GM12875 (cell line): ENCODE data around the gene PIEZO1.

ENCODE experiments used
- H3K4me3 ChIP-seq: one replicate; pipeline ENCODE4 v1.5.1; 2011; ENCODE audit warnings: low read depth, low read length, control low read depth
- TF ChIP-seq, protein P1 (sequence below): IDR thresholded peaks from 2 replicates; pipeline ENCODE4 v1.5.1; 2011; ENCODE audit warnings: low read depth, mild to moderate bottlenecking, control low read depth, inconsistent platforms, low read length, moderate library complexity, borderline replicate concordance; ENCODE audit not compliant: insufficient read depth

The PIEZO1 gene

GRCh38 chr16:88723911-88724310, 61.1 kb downstream of the PIEZO1 start:
- TF ChIP-seq, protein P1, sequence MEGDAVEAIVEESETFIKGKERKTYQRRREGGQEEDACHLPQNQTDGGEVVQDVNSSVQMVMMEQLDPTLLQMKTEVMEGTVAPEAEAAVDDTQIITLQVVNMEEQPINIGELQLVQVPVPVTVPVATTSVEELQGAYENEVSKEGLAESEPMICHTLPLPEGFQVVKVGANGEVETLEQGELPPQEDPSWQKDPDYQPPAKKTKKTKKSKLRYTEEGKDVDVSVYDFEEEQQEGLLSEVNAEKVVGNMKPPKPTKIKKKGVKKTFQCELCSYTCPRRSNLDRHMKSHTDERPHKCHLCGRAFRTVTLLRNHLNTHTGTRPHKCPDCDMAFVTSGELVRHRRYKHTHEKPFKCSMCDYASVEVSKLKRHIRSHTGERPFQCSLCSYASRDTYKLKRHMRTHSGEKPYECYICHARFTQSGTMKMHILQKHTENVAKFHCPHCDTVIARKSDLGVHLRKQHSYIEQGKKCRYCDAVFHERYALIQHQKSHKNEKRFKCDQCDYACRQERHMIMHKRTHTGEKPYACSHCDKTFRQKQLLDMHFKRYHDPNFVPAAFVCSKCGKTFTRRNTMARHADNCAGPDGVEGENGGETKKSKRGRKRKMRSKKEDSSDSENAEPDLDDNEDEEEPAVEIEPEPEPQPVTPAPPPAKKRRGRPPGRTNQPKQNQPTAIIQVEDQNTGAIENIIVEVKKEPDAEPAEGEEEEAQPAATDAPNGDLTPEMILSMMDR: no peak

DNA sequence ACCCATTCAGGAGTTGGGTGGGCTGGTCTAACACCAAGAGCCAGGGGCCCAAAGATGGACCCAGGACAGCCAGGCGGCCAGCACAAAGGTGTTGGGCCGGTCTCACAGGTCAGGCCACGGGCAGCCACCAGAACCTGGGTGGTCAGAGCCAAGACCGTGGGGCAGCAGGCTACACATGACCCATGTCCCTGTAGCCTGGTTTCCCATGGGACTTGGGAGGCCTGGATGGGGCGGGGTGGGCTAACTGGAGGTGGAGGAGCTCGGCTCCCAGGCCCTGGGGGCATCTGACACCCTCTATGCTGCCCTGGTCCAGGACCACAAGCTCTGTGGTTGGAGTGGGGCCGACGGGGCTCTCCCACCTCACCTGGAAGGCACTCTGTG, 61.5 kb downstream of the PIEZO1 start:
- TF ChIP-seq, protein P1: no peak
- H3K4me3 ChIP-seq: no peak overlapping the region

More at GRCh38 chr16:88723911-88724310, 61.1 kb downstream of the PIEZO1 start:
- no peak overlapping the region for H3K4me3 ChIP-seq

DNA sequence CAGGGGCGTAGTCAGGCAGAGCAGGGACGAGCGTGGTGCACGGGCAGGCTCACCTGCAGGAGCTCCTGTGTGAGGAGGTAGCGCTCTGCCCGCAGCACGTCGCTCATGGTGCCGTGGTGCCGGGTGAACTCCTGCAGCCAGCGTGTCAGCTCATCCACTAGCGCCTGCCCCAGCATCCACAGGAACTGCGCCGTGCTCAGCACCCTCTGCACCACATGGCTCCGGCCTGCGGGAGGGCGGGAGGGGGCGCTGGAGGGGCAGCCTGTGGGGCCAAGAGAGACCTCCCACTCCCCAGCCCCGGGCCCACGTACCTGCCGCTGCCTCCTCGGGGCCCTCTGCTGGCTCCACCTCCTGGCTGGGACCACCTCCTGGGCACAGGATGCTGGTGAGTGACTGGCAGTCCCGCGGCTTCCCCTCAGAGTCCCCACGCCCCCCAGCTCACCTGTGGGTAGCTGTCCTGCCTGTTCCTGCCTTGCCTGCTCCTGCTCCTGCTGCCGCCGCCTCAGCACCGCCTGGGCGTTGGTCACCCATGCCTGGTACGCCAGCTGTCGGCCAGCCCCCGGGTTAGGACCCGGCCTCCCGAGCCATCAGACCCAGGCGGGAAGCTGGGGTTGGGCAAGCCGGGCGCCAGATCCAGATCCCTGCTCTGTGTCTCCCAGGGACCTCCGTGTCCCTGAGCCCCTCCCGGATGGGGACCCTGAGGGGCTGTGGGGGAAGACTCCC, 62.1 kb downstream of the PIEZO1 start:
- TF ChIP-seq, protein P1: no peak
- no peak overlapping the region for H3K4me3 ChIP-seq

DNA sequence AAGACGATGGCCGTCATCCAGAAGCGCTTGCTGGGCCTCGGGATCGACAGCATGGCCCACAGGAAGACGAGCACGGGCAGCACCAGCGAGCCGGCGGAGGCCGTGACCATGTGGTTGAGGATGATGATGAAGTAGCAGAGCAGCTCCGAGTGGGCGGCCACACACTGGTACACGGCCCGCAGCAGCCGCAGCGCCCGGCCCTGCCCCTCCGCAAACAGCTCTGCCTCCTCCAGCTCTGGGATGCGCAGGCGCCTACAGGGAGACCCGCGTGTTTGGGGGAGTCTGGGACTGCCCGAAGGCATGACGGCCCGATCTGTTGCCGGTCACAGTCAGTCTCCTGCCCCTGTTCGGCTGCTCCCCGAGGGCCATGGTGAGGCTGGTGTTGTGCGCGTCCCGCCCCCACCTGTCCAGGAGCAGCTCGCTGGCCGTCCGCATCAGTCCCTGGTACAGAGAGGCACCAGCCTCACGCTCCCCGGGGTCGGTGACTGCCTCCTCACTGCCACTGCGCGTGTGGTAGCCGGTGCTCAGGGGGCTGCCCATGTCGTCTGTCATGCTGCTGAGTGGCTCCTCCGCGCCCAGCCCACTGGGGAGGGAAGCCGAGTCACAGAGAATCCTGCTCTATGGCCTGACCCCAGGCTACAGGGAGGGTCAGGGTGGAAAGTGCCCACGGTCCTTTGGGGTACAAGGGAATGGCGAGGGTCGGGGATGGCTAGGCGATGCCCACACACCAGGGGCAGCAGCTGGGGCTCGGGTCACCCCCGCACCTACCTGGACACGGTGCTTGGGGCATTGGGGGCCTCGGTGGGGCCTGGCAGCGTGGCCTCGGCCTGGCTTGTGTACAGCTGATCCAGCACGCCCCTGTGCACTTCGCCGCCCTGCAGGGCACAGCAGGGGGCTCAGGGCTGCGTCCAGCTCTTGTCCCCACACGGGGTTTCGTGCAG, 62.9 kb downstream of the PIEZO1 start:
- no peak overlapping the region for H3K4me3 ChIP-seq
- TF ChIP-seq, protein P1: no peak

- TF ChIP-seq, protein P1: no peak
- H3K4me3 ChIP-seq: no peak overlapping the region
Measured at GRCh38 chr16:88721236-88721635, 63.8 kb downstream of the PIEZO1 start.

GRCh38 chr16:88720396-88720970, 64.5 kb downstream of the PIEZO1 start:
- TF ChIP-seq, protein P1: no peak
- no peak overlapping the region for H3K4me3 ChIP-seq
